Measurements from ENCODE around the gene FAM204A. TPM values are rescaled to one million over a fixed set of nuclear protein-coding genes. Genes with fewer than 3 reads are reported as not detected.

Gene FAM204A
- total and polyA plus RNA-seq, 9 donors = 22.9 to 82.1 (median 68.9) TPM

DNA sequence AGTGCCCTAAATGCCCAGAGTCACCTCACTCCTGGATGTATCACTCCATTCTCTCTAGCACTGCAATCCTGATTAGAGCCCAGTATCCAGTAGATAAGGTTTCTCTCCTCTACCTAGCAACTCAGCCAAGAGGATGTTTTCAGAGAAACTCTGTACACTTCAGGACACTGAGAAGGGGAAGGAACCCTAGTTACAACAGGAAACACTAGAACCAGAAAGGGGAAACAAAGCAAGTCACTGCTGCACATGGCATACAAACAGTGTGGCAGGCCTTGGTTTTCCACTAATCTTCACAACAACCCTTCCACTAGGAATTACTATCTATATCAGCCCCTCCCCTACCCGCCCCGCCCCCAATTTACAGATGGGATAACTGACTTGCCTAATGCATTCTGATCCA is 1.6 kb downstream of the FAM204A start:
- H3K4me3 ChIP-seq = no peak overlapping the region
- TF ChIP-seq EP300 (IDR thresholded peaks at IDR 0.05) = no peak
- TF ChIP-seq POLR2A (IDR thresholded peaks at IDR 0.05) = no peak
- TF ChIP-seq, protein P1, sequence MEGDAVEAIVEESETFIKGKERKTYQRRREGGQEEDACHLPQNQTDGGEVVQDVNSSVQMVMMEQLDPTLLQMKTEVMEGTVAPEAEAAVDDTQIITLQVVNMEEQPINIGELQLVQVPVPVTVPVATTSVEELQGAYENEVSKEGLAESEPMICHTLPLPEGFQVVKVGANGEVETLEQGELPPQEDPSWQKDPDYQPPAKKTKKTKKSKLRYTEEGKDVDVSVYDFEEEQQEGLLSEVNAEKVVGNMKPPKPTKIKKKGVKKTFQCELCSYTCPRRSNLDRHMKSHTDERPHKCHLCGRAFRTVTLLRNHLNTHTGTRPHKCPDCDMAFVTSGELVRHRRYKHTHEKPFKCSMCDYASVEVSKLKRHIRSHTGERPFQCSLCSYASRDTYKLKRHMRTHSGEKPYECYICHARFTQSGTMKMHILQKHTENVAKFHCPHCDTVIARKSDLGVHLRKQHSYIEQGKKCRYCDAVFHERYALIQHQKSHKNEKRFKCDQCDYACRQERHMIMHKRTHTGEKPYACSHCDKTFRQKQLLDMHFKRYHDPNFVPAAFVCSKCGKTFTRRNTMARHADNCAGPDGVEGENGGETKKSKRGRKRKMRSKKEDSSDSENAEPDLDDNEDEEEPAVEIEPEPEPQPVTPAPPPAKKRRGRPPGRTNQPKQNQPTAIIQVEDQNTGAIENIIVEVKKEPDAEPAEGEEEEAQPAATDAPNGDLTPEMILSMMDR (IDR thresholded peaks at IDR 0.05) = no peak
- intact Hi-C loops (cut with DNase I) = loop anchor here in 1 of 4 donors (10.0 kb wide), 1 partner anchor 806 kb away; no protein-coding TSS in a partner anchor
- no peaks in the 10 kb centered on the region for H3K27me3 ChIP-seq
- DNase-seq = no peak
- WGBS, 3 donors = 80 to 91% (median 89%) methylated on average over 2 of the region's 2 CpGs
- H3K27ac ChIP-seq = no peak overlapping the region
- H3K4me1 ChIP-seq (ENCODE audit: insufficient read depth) = peaks cover 7% of the 10 kb centered on the region
- no peaks in the 10 kb centered on the region for H3K36me3 ChIP-seq
- H3K9me3 ChIP-seq = no peaks in the 10 kb centered on the region

DNA sequence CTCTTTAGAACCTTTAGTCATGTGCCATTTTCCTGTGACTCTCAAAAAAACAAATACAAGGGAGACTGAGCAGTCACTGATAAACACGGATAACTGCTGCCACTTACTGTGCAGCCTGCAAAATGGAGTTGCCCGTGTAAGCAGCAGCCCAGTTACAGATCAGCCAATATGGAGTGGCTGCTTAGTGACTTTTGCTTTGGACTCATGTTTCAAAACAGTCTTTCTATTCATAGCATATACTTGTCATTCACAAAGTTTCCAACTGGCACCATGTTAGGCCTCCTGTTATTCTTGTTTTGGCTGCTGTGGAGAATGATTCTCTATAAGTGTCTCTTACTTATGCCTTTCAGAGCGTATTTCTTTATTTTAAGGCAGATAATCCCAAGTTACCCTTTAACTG is 3.0 kb downstream of the FAM204A start:
- no peaks in the 10 kb centered on the region for H3K9me3 ChIP-seq
- no peaks in the 10 kb centered on the region for H3K36me3 ChIP-seq
- no peak overlapping the region for H3K27ac ChIP-seq
- WGBS, 3 donors = 64 to 70% (median 65%) methylated on average over 3 of the region's 3 CpGs
- H3K4me3 ChIP-seq = no peak overlapping the region
- no peaks in the 10 kb centered on the region for H3K27me3 ChIP-seq
- DNase-seq = no peak
- TF ChIP-seq POLR2A (IDR thresholded peaks at IDR 0.05) = no peak
- TF ChIP-seq EP300 (IDR thresholded peaks at IDR 0.05) = no peak
- H3K4me1 ChIP-seq (ENCODE audit: insufficient read depth) = peaks cover 7% of the 10 kb centered on the region
- intact Hi-C loops (cut with DNase I) = no loop called here

DNA sequence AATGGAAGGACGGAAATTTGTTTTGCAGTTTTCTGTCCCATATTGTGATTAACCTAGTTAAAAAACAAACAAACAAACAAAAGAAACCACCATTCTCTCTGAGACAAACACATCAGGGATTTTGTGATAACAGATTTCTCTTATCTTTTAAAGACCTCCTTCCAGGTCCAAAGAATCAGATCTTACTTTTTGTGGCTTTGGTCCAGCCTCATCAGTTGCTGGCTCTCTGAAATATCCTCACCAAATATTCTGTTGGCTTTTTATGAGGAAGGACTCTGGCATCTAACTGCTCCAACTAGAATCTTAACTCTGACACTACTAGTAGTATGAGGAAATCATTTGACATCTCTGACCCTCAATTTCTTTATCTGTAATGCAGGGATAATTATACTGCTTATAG is 4.8 kb downstream of the FAM204A start:
- H3K9me3 ChIP-seq = no peaks in the 10 kb centered on the region
- 55 to 82% (median 80%) methylated on average over 1 of the region's 1 CpG for WGBS, 3 donors
- H3K27me3 ChIP-seq = no peaks in the 10 kb centered on the region
- H3K4me3 ChIP-seq = no peak overlapping the region
- intact Hi-C loops (cut with DNase I) = no loop called here
- H3K36me3 ChIP-seq = no peaks in the 10 kb centered on the region
- H3K27ac ChIP-seq = no peak overlapping the region
- no peak for DNase-seq
- TF ChIP-seq EP300 (IDR thresholded peaks at IDR 0.05) (no peak), POLR2A (IDR thresholded peaks at IDR 0.05) (no peak)
- TF ChIP-seq, protein P1 (IDR thresholded peaks at IDR 0.05) = no peak
- peaks cover 5% of the 10 kb centered on the region for H3K4me1 ChIP-seq (ENCODE audit: insufficient read depth)

DNA sequence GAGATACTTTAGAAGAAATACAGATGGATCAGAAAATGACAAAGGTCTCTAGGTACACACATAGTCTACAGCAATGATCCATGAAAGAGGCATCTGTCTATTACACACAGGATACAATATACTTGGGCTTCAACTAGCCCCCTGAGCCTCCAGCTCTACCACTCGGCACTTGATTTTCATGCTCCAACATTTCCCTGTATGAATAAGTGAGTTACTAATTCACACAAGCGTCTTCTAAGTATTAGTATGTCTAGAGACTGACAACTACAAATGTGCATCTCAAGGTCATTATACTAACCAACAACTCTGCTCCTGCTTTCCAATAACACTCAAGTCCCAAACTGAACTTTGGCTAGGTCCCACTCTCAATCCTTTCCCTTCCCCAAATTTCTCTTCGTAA is 8.3 kb downstream of the FAM204A start:
- DNase-seq = no peak
- 87 to 93% (median 92%) methylated on average over 3 of the region's 3 CpGs for WGBS, 3 donors

More for the DNA sequence above, 8.3 kb downstream of the FAM204A start:
- Histone ChIP-seq H3K9me3 (no peaks in the 10 kb centered on the region), H3K4me3 (no peak overlapping the region), H3K36me3 (no peaks in the 10 kb centered on the region), H3K4me1 (ENCODE audit: insufficient read depth) (no peaks in the 10 kb centered on the region), H3K27ac (no peak overlapping the region), H3K27me3 (no peaks in the 10 kb centered on the region)
- intact Hi-C loops (cut with DNase I) = no loop called here
- TF ChIP-seq POLR2A (IDR thresholded peaks at IDR 0.05) (no peak), EP300 (IDR thresholded peaks at IDR 0.05) (no peak)
- TF ChIP-seq, protein P1 (IDR thresholded peaks at IDR 0.05) = no peak
